ENCODE results near the gene MTR.
A peak's percentile ranks its signal among the peaks of the same experiment; 100 is the strongest.

Gene MTR

GRCh38 chr1:236786453-236786852 is 8.6 kb upstream of the MTR start:
- Histone ChIP-seq H2AFZ (no peak overlapping the region), H3K27ac (no peak overlapping the region), H3K36me3 (ENCODE audit: control insufficient read depth, insufficient read depth, low read length) (no peaks in the 10 kb centered on the region), H3K4me2 (ENCODE audit: low read length) (no peak overlapping the region), H3K4me1 (no peaks in the 10 kb centered on the region), H3K27me3 (ENCODE audit: control insufficient read depth, insufficient read depth, low read length) (no peaks in the 10 kb centered on the region), H3K4me3 (ENCODE audit: low read depth, low read length) (no peak overlapping the region), H3K9me3 (ENCODE audit: control insufficient read depth, low read length) (no peaks in the 10 kb centered on the region), H3K9ac (no peak overlapping the region), H3K79me2 (no peaks in the 10 kb centered on the region)
- no peak for TF ChIP-seq CTCF (IDR thresholded peaks at IDR 0.05)

GRCh38 chr1:236794585-236795034 is 482 bp upstream of the MTR start:
- Histone ChIP-seq H3K27me3 (ENCODE audit: control insufficient read depth, insufficient read depth, low read length) (no peaks in the 10 kb centered on the region), H3K4me3 (ENCODE audit: low read depth, low read length) (peak overlapping the region; percentile 84), H3K9ac (no peak overlapping the region), H3K9me3 (ENCODE audit: control insufficient read depth, low read length) (no peaks in the 10 kb centered on the region), H3K36me3 (ENCODE audit: control insufficient read depth, insufficient read depth, low read length) (no peaks in the 10 kb centered on the region), H3K4me2 (ENCODE audit: low read length) (peak overlapping the region; percentile 66), H3K27ac (peak overlapping the region; percentile 65), H2AFZ (peak overlapping the region; percentile 86), H3K4me1 (no peaks in the 10 kb centered on the region), H3K79me2 (peaks cover 7% of the 10 kb centered on the region)
- no peak for TF ChIP-seq CTCF (IDR thresholded peaks at IDR 0.05)

GRCh38 chr1:236795757-236796667 is 920 bp downstream of the MTR start:
- H3K36me3 ChIP-seq (ENCODE audit: control insufficient read depth, insufficient read depth, low read length) = no peaks in the 10 kb centered on the region
- H3K4me1 ChIP-seq = no peaks in the 10 kb centered on the region
- TF ChIP-seq CTCF (IDR thresholded peaks at IDR 0.05) = no peak
- H3K79me2 ChIP-seq = peaks cover 13% of the 10 kb centered on the region
- peak overlapping the region; percentile 86 for H3K27ac ChIP-seq
- H3K4me3 ChIP-seq (ENCODE audit: low read depth, low read length) = peak overlapping the region; percentile 84
- peak overlapping the region; percentile 94 for H2AFZ ChIP-seq
- H3K27me3 ChIP-seq (ENCODE audit: control insufficient read depth, insufficient read depth, low read length) = no peaks in the 10 kb centered on the region
- H3K4me2 ChIP-seq (ENCODE audit: low read length) = peak overlapping the region; percentile 77
- H3K9ac ChIP-seq = peak overlapping the region; percentile 53
- no peaks in the 10 kb centered on the region for H3K9me3 ChIP-seq (ENCODE audit: control insufficient read depth, low read length)

- Histone ChIP-seq H3K79me2 (peaks cover 26% of the 10 kb centered on the region), H3K9me3 (ENCODE audit: control insufficient read depth, low read length) (no peaks in the 10 kb centered on the region), H3K9ac (no peak overlapping the region), H3K27me3 (ENCODE audit: control insufficient read depth, insufficient read depth, low read length) (no peaks in the 10 kb centered on the region), H3K4me2 (ENCODE audit: low read length) (peak overlapping the region; percentile 18), H3K4me3 (ENCODE audit: low read depth, low read length) (no peak overlapping the region), H3K4me1 (no peaks in the 10 kb centered on the region), H3K36me3 (ENCODE audit: control insufficient read depth, insufficient read depth, low read length) (no peaks in the 10 kb centered on the region), H3K27ac (no peak overlapping the region), H2AFZ (no peak overlapping the region)
- no peak for TF ChIP-seq CTCF (IDR thresholded peaks at IDR 0.05)
Observed at GRCh38 chr1:236799001-236799400, 3.9 kb downstream of the MTR start.

Measured in parathyroid adenoma (tissue), 2 donors.